GM19328 (cell line): ENCODE data around the gene PRF1.
"Not testable (repeated sequence)": the region's sequence is repeated elsewhere in the genome, so short reads cannot be mapped to it uniquely, and the experiment has no call there.

ENCODE experiments used
- ATAC-seq: cut with Tn5 transposase; IDR thresholded peaks from one replicate; pipeline ENCODE4 v1.9.1; 2021; ENCODE audit warnings: mild to moderate bottlenecking, moderate library complexity; ENCODE audit not compliant: unreplicated experiment

The PRF1 gene

DNA sequence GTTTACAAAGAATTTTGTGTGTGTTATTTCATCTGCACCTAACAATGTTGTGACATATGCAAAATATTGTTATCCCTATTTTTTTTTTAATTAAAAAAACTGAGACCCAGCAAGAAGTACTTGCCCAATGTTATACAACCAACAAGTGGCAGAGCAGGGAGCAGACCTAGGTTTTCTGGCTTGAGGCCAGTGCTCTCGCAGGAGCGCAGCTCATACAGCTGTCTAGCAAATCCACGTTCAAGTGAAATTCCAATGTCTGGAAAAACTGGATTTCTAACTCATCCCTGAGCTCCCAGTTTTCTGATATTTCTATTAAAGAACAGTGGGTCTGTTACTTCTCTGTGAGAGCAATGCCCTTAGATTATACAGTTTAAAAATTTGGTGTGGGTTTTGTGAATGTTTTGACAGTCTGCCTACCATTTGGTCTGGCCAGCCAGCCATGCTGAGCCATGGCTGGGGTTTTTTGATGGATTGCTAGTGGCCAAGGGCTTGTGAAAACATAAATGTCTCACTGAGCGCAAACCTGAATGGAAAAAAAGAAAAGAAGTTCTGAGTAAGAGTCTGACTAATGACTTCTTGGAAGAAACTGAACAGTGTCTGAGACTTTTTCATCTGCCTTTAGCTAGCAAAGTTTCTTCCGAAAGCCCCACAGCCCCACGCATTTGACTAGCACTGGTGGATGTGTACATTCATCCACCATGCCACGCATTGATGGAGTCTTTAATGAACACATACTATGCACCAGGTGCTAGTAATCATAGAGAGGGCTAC lies 15.4 kb upstream of the PRF1 start:
- ATAC-seq, result no peak

DNA sequence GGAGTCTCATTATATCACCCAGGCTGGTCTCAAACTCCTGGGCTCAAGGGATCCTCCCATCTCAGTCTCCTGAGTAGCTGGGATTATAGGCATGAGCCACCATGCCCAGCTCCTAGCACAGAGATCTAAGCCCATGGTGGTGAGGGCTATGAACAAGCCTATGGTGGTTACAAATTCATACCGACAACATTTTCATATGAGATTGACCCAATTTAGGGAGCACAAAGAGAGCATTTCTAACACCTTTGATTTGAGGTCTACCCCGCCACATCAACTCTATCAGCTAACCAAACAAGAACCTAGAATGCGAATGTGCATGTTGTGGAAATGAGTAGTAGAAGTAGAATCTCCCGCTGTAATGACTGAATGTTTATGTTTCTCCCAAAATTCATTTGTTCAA lies 14.2 kb upstream of the PRF1 start:
- ATAC-seq, result no peak

DNA sequence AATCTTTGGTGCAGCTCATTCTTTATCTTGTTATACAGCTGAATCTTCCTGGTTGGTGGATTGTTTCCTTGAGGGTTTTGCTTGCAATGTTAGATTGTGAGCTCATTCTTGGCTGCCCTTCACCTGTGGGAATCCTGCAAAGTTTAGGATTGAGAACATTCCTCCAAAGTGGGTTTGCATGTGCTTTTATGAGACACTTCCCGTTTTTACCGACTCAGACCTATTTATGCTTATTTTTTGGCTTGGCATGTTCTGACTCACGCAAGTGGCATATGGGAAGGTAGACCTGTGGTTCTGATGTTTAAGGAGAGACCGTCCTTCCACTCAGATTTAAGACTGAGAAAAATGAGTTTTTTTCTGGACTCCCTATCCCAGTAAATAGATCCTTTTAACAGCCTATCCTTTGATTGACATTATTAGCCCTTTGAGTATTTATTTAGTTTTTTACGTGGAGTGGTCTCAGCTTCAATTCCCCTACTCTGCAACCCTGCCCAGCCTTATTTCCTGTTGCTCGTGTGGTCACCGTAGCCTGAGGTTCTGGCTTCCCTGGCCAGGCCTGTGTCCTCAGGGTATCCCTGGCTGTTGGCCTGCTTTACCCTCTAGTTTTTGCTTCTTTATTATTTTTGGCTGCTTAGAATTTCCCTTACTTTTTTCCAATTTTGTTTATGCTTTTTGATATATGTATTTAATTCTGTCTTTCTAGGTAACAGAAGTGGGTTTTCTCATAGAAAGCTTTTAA lies 13.4 kb upstream of the PRF1 start:
- ATAC-seq, result no peak

DNA sequence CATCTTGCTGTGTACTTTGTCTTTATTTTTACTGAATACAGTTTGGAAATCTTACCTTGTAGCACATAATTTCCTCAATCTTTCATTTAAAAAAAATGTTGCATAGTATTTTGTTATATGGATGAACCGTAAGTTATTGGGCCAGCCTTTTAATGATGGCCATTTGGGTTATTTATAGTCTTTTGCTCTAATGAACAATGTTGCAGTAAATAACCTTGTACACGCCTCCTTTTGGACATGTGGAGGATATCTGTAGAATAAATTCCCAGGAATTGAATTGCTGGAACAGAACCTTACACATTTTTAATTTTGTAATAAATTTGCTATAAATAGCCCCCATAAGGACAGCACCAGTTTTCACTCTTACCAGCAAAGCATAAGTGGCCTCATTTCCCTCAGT lies 12.7 kb upstream of the PRF1 start:
- no peak for ATAC-seq

DNA sequence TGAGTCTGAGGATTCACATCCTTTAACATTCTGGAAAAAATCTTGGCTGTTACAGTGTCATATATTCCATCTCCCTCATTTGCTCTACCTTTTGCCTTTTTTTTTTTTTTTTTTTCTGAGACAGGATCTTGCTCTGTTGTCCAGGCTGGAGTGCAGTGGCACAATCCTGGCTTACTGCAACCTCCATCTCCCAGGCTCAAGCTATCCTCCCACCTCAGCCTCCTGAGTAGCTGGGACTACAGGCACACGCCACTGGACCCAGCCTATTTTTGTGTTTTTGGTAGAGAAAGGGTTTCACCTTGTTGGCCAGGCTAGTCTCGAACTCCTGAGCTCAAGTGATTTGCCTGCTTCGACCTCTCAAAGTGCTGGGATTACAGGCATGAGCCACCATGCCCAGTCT lies 11.8 kb upstream of the PRF1 start:
- not testable (repeated sequence) for ATAC-seq

DNA sequence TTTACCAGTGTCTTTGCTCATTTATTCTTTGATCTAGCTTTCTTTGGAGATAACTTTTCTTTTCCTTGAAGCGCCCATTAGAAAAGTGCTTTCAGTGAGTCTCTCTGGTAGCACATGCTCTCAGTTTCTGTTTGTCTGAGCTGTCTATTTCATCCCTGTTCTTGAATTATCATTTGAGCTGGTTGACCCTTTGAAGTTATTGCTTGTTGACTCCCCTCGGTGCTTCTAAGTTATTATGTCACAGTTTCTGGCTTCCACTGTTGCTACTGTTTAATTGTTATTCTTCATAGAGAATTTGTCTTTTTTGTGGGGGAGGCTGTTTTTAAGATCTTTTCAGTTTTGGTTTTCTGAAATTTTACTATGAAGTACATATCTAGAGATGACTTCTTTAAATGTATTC lies 11.4 kb upstream of the PRF1 start:
- no peak for ATAC-seq

DNA sequence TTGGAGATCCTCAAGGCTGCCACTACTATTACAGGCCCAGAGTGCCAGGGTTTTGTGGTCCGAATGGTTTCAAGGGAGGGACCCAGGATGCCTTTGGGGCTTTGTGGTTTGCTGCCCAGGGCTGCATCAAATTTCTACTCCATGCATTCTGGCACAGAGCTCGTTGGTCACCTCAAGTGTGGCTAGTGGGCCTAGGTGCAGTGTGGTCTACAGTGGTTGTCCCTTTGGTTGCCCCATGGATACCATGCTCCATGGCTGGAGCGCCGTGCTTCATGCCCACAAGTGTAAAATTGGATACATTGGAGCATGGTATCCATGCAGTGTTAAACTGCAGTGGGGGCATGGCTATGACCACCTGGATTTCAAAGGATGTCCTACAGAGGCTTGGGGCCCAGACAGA lies 5.4 kb upstream of the PRF1 start:
- no peak for ATAC-seq

DNA sequence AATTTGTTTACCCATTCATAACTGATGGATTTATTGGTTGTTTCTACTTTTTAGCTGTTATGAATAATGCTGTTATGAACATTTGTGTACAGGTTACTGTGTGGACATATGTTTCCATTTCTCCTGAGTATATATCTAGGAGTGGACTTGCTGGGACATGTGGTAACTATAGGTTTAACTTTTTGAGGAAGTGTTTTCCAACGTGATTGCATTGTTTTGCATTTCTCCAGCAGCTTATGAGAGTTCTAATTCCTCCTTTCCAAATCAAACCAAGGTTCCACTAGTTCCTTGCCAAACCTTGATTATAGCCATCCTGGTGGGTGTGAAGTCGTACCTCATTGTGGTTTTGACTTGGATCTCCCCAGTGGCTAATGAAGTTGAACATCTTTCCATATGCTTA lies 2.6 kb upstream of the PRF1 start:
- no peak for ATAC-seq

DNA sequence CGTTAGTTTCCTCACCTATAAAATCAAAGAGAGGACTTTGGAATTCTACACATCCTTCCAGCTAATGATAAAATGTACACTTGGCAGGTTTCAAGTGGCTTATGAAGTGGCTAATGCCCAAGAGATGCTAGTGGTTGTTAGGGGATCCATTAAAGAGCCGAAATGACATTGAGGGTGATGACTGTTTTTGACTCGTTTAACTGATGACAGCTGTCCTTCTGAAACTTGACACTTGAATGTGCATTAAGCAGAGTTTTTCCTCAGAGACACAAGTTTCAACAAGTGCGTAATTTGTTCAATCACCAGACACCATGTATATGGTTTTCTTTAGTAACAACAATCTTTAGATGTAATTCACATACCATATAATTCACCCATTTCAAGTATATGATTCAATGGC lies 1.6 kb upstream of the PRF1 start:
- no peak for ATAC-seq

DNA sequence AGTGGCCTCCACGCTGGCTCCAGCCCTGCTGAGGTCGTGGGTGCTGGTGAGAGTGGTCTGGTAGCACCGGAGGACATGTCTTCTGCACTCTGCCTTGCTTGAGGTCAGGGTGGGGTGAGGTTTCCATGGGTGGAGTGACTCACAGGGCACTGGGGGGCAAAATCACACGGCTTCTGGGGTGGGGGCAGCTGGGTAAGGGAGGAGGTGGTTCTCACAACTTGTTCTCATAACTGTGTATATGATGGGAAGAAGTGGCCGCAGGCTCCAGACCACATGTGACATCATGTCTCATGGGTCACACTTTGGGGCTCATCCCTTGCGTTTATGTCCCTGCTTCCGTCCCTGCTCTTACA lies 884 bp upstream of the PRF1 start:
- ATAC-seq, result no peak

DNA sequence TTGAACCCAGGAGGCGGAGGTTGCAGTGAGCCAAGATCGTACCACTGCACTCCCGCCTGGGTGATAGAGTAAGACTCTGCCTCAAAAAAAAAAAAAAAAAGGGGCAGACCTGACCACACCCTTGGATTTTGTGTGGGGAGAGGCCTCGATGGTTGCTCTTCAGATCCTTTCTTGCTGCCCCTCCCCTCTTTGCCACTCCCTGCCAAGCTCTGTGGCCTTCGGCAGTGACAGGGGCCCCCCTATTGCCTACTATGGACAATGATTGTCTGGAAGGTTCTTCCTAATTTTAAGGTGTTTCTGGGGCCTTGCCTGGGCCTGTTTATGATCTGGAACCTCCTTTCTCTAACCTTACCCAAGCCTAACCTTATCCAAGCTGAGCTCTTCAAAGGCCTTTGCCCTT lies 795 bp downstream of the PRF1 start:
- ATAC-seq, result no peak

DNA sequence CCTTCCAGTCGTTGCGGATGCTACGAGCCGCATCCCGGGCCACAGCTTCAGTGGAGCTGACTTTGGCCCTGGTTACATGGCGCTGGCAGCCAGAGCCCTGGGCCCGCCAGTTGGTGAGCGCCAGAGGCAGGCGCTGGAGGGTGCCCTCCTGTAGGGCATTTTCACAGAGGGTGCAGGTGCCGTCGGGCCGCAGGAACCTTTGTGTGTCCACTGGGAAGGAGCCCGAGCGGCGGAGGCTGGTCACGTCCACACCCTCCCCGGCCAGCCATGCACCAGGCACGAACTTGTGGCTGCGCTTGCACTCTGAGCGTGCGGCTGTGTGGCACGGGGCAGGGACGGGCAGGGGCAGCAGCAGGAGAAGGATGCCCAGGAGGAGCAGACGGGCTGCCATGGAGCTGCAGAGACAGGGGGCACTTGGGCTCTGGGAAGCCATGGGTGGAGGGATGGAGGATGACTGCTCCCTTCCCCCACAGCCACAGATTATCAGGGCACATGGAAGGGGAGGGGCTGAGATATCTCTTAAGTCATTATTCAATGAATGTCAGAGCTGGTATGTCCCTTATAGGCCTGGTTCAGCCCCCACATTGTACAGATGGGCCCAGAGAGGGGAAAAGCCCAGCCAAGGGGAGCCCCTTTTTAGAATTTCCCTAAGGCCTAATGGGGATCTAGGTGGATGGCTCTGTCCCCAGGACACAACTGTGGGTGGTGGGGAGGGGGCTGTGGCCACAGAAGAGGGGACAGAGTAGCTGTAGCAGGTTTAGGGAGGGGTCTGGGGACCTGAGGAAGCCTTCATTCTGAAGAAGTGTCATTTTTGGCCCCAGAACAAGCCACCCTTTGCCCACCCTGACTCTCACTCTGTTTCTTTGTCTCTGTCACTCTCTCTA lies 1.8 kb downstream of the PRF1 start:
- no peak for ATAC-seq

DNA sequence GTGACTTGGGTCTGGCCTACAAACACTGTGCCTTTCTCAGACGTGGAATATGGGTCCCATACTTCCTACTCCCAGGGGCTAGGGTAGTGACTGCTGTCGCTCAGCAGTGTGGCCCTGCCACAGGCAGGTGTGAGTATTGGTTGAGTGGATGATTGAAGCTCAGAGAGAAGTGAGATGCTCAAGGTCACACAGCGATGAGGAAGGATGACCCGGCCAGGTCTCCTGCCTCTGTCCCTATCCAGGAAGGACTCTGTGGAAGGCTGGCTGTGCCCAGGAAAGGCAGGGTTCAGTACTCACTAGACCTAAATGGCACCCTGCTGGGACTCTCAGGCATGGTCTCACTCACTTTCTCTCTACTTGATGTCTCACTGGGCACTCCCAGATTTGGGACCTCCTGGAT lies 2.8 kb downstream of the PRF1 start:
- no peak for ATAC-seq

DNA sequence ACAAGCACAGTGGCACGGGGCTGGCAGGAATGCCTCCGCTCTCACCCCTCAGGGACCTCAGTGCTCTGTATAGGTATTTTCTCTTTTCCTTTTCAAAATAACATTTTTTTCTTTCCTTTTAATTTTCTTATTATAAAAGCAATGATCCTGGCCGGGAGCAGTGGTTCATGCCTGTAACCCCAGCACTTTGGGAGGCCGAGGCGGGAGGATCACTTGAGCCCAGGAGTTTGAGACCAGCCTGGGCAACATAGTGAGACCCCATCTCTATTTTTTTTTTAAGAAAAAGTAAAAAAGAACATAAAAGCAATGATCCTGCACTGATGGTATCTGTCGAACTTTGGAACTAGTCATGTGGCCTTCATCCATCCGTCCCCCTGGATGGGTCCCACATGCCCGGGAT lies 3.2 kb downstream of the PRF1 start:
- no peak for ATAC-seq

DNA sequence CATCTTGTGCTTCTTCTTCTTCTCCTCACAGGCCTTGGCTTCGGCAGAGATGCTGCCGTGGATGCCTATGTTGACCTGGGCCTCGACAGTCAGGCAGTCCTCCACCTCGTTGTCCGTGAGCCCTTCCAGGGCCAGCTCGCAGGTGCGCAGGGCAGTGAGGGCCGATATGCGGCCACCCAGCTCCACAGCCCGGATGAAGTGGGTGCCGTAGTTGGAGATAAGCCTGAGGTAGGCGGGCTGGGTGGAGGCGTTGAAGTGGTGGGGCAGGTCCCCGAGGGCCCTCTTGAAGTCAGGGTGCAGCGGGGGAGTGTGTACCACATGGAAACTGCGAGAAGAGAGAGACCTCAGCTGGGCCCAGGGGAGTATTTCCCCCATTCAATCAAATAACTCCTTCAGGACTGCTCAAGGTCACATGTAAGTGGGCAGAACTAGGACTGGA lies 3.7 kb downstream of the PRF1 start:
- ATAC-seq, result no peak

DNA sequence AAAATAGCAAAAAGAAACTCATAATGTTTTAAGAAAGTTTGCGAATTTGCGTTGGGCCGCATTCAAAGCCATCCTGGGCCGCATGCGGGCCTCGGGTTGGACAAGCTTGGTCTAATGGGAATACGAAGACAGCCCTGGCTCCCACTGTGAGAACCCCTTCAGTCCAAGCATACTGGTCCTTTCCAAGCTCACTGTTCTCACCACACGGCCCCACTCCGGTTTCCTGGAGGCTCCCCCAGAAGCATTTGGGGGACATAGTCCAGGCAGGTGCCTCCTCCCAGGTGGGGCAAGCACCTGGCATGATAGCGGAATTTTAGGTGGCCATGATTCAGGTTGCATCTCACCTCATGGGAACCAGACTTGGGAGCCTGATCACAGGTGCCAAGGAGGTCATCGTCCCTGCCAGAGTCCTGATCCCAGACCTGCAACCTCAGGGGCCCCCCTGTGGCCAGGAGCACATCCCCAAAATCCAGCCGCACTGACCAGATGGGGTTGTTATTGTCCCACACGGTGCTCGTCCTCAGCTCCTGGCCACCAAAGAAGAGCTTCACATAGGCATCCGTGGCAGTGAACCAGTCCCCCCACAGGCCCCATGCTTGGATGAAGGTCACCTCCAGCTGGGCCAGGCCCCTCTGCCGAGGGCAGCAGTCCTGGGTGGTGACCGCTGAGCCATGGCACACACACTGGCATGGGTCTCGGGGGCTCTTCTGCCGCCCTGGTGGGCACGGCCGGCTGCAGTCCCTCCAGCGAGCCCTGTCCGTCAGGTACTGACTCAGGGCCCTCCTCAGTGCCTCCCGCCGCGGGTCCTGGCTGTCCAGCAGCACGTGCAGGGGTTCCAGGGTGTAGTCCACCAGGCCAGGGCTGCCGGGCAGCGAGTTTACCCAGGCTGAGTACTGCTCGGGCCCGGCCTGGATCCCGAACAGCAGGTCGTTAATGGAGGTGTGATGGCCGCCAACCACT lies 4.4 kb downstream of the PRF1 start:
- ATAC-seq, result no peak

DNA sequence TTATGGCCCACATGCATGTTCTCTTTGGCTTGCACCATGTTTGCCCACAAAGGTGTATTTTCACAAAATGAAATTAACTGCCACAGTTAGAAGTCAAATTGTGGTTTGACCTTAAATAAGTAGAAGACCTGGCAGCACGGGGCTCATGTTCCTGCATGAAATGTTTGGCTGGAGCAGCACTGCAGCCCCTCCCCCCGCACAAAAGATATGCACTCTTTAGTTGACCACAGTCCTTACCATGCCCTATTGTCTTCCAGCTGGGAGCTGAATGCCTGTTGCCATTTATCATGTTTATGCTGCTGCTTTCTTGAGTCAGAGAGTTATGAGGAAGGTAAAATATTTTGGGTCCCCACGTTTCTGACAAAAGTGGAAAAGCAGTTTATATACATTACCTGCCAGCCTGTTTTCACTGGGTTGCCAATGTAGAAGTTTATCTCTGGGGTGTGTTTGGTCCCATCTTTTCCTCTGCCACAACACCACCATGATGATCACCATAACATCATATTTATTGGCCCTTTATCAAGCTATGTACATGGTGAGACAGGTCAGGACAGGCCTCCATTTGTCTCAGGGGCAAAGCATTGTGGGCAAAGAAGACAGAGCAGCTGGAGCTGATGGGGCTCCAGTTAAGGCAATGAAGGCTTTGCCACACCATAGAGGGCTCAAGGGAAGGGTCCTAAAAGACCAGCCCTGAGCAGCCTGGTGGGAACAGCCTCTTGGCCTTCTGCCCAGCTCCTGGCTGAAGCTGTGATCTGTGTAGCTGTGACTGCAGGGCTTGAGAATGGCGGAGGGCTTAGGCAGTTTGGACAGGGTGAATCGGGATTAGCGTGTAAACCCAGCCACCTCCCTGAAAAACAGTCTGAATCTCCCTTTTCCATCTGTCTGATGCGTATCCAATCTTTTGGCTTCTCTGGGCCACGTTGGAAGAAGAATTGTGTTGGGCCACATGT lies 5.4 kb downstream of the PRF1 start:
- no peak for ATAC-seq

DNA sequence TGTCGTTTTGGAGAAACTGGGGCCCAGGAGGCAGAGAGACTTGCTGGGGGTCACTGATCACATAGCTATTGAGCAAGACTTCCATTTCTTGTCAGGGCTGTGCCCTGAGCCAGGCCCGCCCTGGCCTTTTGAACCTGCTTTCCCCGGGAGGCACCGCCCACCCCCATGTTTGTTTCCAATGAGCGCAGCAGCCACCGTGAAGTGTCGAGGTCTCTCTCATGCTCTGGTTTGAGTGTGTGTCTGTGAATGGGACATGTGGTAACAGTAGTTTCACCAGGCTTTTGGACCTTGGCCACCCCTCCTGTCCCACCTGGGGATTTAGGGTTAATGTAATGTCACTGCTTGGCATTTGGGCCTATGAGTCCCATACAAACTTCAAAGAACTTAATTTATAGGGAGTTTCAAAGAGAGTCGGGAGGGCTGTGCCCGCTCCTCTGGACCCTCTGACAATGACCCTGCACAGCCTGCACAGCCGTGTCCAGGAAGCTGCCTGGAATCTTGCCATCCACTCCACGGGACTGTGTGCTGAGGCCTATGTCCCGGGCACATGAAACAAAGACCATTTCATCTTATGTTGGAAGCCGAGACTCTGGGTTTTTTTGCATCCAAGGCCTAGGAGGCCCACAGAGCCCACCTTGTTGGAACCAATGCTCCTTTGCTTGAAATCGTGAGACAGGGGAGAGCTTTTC lies 6.3 kb downstream of the PRF1 start:
- no peak for ATAC-seq

DNA sequence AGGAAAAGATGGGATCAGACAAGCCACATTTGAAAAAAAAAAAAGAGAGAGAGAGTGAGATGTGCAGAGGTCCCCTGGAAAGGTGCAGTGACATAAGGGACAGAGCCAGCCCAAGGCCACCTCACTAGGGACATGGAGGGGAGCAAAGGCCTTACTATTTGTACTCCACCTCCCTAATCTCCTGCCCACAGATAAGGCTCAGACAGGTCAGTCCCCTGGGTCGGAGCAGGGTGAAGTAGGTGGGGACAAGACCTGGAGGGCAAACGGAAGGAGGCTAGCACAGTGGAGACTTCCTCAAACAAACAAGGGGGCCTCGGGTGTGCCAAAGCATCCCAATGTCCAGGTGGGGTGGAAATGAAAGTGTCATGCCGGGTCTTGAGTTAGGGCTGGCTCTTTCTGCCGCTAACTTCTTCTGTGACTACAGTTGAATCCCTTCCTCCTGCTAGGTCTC lies 7.0 kb downstream of the PRF1 start:
- ATAC-seq, result no peak
